ENCODE data around the gene EIF4EBP2. TPM values are rescaled to one million over a fixed set of nuclear protein-coding genes. Genes with fewer than 3 reads are reported as not detected.

Gene EIF4EBP2
- polyA plus RNA-seq, 1 experiment = 13.4 TPM

GRCh38 chr10:70426823-70427222 lies 22.9 kb downstream of the EIF4EBP2 start:
- ChIA-PET CTCF (interaction anchor here (0.6 to 1.3 kb wide), 2 partner anchors 16 to 21 kb away, joined by 3 to 4 read pairs; no protein-coding TSS in a partner anchor), POLR2A (no interaction called here)
- H3K36me3 ChIP-seq (ENCODE audit: control insufficient read depth, insufficient read depth, low read length) = peaks cover 39% of the 10 kb centered on the region
- H3K4me3 ChIP-seq (ENCODE audit: low read depth, low read length) = no peak overlapping the region
- no peak for TF ChIP-seq CTCF (IDR thresholded peaks at IDR 0.05; ENCODE audit: insufficient read depth, low read depth, low read length)
- no peak for DNase-seq (ENCODE audit: low read depth)
- no peaks in the 10 kb centered on the region for H3K27me3 ChIP-seq (ENCODE audit: control insufficient read depth, insufficient read depth, low read length)

- H3K27me3 ChIP-seq (ENCODE audit: control insufficient read depth, insufficient read depth, low read length) = no peaks in the 10 kb centered on the region
- H3K36me3 ChIP-seq (ENCODE audit: control insufficient read depth, insufficient read depth, low read length) = peaks cover 22% of the 10 kb centered on the region
- ChIA-PET POLR2A (no interaction called here), CTCF (interaction anchor here (0.9 to 1.5 kb wide), 4 partner anchors 12 to 31 kb away, joined by 3 to 5 read pairs (median 4); no protein-coding TSS in a partner anchor)
- DNase-seq (ENCODE audit: low read depth) = no peak
- TF ChIP-seq CTCF (IDR thresholded peaks at IDR 0.05; ENCODE audit: insufficient read depth, low read depth, low read length) = no peak
- H3K4me3 ChIP-seq (ENCODE audit: low read depth, low read length) = no peak overlapping the region
Observed at GRCh38 chr10:70430493-70431445, 26.8 kb downstream of the EIF4EBP2 start.

GRCh38 chr10:70432101-70432500 lies 28.2 kb downstream of the EIF4EBP2 start:
- CTCF ChIA-PET = interaction anchor here (1.5 kb wide), 1 partner anchor 29 kb away, joined by 5 read pairs; no protein-coding TSS in a partner anchor
- POLR2A ChIA-PET = no interaction called here
- Histone ChIP-seq H3K27me3 (ENCODE audit: control insufficient read depth, insufficient read depth, low read length) (no peaks in the 10 kb centered on the region), H3K4me3 (ENCODE audit: low read depth, low read length) (no peak overlapping the region), H3K36me3 (ENCODE audit: control insufficient read depth, insufficient read depth, low read length) (peaks cover 16% of the 10 kb centered on the region)
- DNase-seq (ENCODE audit: low read depth) = no peak
- TF ChIP-seq CTCF (IDR thresholded peaks at IDR 0.05; ENCODE audit: insufficient read depth, low read depth, low read length) = no peak

GRCh38 chr10:70432561-70433263 lies 28.8 kb downstream of the EIF4EBP2 start:
- POLR2A ChIA-PET = no interaction called here
- no peak for TF ChIP-seq CTCF (IDR thresholded peaks at IDR 0.05; ENCODE audit: insufficient read depth, low read depth, low read length)
- CTCF ChIA-PET = interaction anchor here (0.6 to 0.7 kb wide), 2 partner anchors 8 to 614 kb away, joined by 3 read pairs; no protein-coding TSS in a partner anchor
- no peak for DNase-seq (ENCODE audit: low read depth)
- Histone ChIP-seq H3K27me3 (ENCODE audit: control insufficient read depth, insufficient read depth, low read length) (no peaks in the 10 kb centered on the region), H3K4me3 (ENCODE audit: low read depth, low read length) (no peak overlapping the region), H3K36me3 (ENCODE audit: control insufficient read depth, insufficient read depth, low read length) (peaks cover 13% of the 10 kb centered on the region)

Data from BJ (cell line).